BLaER1 treated with 17β-estradiol and CSF1 and Interleukin-3, amounts not matched to agents 10 nM and 100 nM (cell line): ENCODE results near the gene BCAN.

Source experiments
- H3K27ac ChIP-seq, 11 experiments: shearing (Covaris generic); formaldehyde crosslinking; 2 replicates each; pipeline ENCODE4 v1.8.1; 2022
- H3K27me3 ChIP-seq, 11 experiments: shearing (Covaris generic); formaldehyde crosslinking; 2 replicates each; pipeline ENCODE4 v1.8.1; 2022
- H3K36me3 ChIP-seq, 11 experiments: shearing (Covaris generic); formaldehyde crosslinking; 2 replicates each; pipeline ENCODE4 v1.8.1; 2022
- H3K4me1 ChIP-seq, 10 experiments: shearing (Covaris generic); formaldehyde crosslinking; 2 replicates each; pipeline ENCODE4 v1.8.1; 2022
- H3K4me2 ChIP-seq, 11 experiments: shearing (Covaris generic); formaldehyde crosslinking; 2 replicates each; pipeline ENCODE4 v1.8.1; 2022
- H3K4me3 ChIP-seq, 10 experiments: shearing (Covaris generic); formaldehyde crosslinking; 2 replicates each; pipeline ENCODE4 v1.8.1; 2022
- H3K9ac ChIP-seq, 11 experiments: shearing (Covaris generic); formaldehyde crosslinking; 2 replicates each; pipeline ENCODE4 v1.8.1; 2022
- H3K9me3 ChIP-seq, 11 experiments: shearing (Covaris generic); formaldehyde crosslinking; replicated peaks in 1 of 11; 2 replicates each; pipeline ENCODE4 v1.8.1; 2022
- H4K20me1 ChIP-seq, 11 experiments: shearing (Covaris generic); formaldehyde crosslinking; 2 replicates each; pipeline ENCODE4 v1.8.1; 2022
- Cebpa-rat ChIP-seq, 11 experiments: shearing (Covaris generic); IDR thresholded peaks; 2 replicates each; pipeline ENCODE4 v1.8.1; 2022

BCAN gene

GRCh38 chr1:156677616-156678596 is 36.0 kb downstream of the BCAN start:
- Histone ChIP-seq H3K9me3 (no peaks in the 10 kb centered on the region), H3K27me3 (peaks cover 56 to 76% (median 71%) of the 10 kb centered on the region in 11 experiments), H3K9ac (no peak overlapping the region), H3K4me1 (peaks cover 22 to 72% (median 56%) of the 10 kb centered on the region in 10 experiments), H3K27ac (no peak overlapping the region), H3K36me3 (no peaks in the 10 kb centered on the region), H3K4me3 (peak overlapping the region in 2 of 10 experiments; percentile 20 to 48; a peak in 4 of 20 replicates), H4K20me1 (peaks cover 0 to 14% (median 0%) of the 10 kb centered on the region in 11 experiments; a peak in 4 of 22 replicates), H3K4me2 (peak overlapping the region; percentile 36 to 80 (median 61))
- no peak for TF ChIP-seq Cebpa-rat (IDR thresholded peaks at IDR 0.05)

- no peak for TF ChIP-seq Cebpa-rat (IDR thresholded peaks at IDR 0.05)
- no peak overlapping the region for H3K27ac ChIP-seq
- H3K27me3 ChIP-seq: peaks cover 56 to 65% (median 64%) of the 10 kb centered on the region in 11 experiments
- H3K36me3 ChIP-seq: no peaks in the 10 kb centered on the region
- H3K9ac ChIP-seq: no peak overlapping the region
- no peaks in the 10 kb centered on the region for H3K9me3 ChIP-seq
- H4K20me1 ChIP-seq: peaks cover 0 to 16% (median 0%) of the 10 kb centered on the region in 11 experiments; a peak in 3 of 22 replicates
- H3K4me1 ChIP-seq: peaks cover 43 to 83% (median 74%) of the 10 kb centered on the region in 10 experiments
- H3K4me2 ChIP-seq: no peak overlapping the region
- no peak overlapping the region for H3K4me3 ChIP-seq
These were observed 38.1 kb downstream of the BCAN start for GRCh38 chr1:156680056-156680455.

- H4K20me1 ChIP-seq: peaks cover 0 to 14% (median 0%) of the 10 kb centered on the region in 11 experiments; a peak in 3 of 22 replicates
- TF ChIP-seq Cebpa-rat (IDR thresholded peaks at IDR 0.05): no peak
- 0 out of 22 replicates have a peak overlapping the region, but pooled peaks of 1 of the 11 experiments have one; percentile 28 for H3K9ac ChIP-seq
- no peaks in the 10 kb centered on the region for H3K9me3 ChIP-seq
- no peak overlapping the region for H3K27ac ChIP-seq
- peaks cover 46 to 52% (median 51%) of the 10 kb centered on the region in 11 experiments for H3K27me3 ChIP-seq
- peaks cover 38 to 80% (median 64%) of the 10 kb centered on the region in 10 experiments for H3K4me1 ChIP-seq
- peak overlapping the region in 10 of 11 experiments; percentile 33 to 95 (median 88); a peak in 18 of 22 replicates for H3K4me2 ChIP-seq
- no peak overlapping the region for H3K4me3 ChIP-seq
- no peaks in the 10 kb centered on the region for H3K36me3 ChIP-seq
These were observed 39.5 kb downstream of the BCAN start for GRCh38 chr1:156681196-156681960.

- Histone ChIP-seq H3K27me3 (peaks cover 37 to 43% (median 41%) of the 10 kb centered on the region in 11 experiments), H4K20me1 (peaks cover 0 to 9% (median 0%) of the 10 kb centered on the region in 11 experiments; a peak in 2 of 22 replicates)
These were observed 40.4 kb downstream of the BCAN start for GRCh38 chr1:156682166-156682890.

GRCh38 chr1:156684227-156684782 is 42.4 kb downstream of the BCAN start:
- no peak overlapping the region for H3K4me3 ChIP-seq
- H3K9ac ChIP-seq: no peak overlapping the region
- H4K20me1 ChIP-seq: peaks cover 0 to 5% (median 0%) of the 10 kb centered on the region in 11 experiments; a peak in 2 of 22 replicates
- no peaks in the 10 kb centered on the region for H3K36me3 ChIP-seq
- peak overlapping the region; percentile 41 to 95 (median 87); a peak in 21 of 22 replicates for H3K4me2 ChIP-seq
- peaks cover 34 to 71% (median 47%) of the 10 kb centered on the region in 10 experiments for H3K4me1 ChIP-seq
- 0 out of 22 replicates have a peak overlapping the region, but pooled peaks of 1 of the 11 experiments have one; percentile 18 for H3K27ac ChIP-seq
- H3K9me3 ChIP-seq: no peaks in the 10 kb centered on the region
- no peak for TF ChIP-seq Cebpa-rat (IDR thresholded peaks at IDR 0.05)
- peaks cover 17 to 23% (median 21%) of the 10 kb centered on the region in 11 experiments for H3K27me3 ChIP-seq

More at GRCh38 chr1:156682166-156682890, 40.4 kb downstream of the BCAN start:
- Histone ChIP-seq H3K4me1 (peaks cover 37 to 74% (median 55%) of the 10 kb centered on the region in 10 experiments), H3K27ac (peak overlapping the region in 5 of 11 experiments; percentile 7 to 38 (median 35); a peak in 7 of 22 replicates), H3K36me3 (no peaks in the 10 kb centered on the region), H3K9me3 (no peaks in the 10 kb centered on the region), H3K9ac (peak overlapping the region in 3 of 11 experiments; percentile 23 to 39 (median 28); a peak in 2 of 22 replicates), H3K4me3 (0 out of 20 replicates have a peak overlapping the region, but pooled peaks of 1 of the 10 experiments have one; percentile 15), H3K4me2 (peak overlapping the region; percentile 27 to 95 (median 87))
- no peak for TF ChIP-seq Cebpa-rat (IDR thresholded peaks at IDR 0.05)

GRCh38 chr1:156689035-156689952 is 47.4 kb downstream of the BCAN start:
- Histone ChIP-seq H3K9ac (peak overlapping the region in 8 of 11 experiments; percentile 1 to 64 (median 46); a peak in 9 of 22 replicates), H3K27ac (no peak overlapping the region), H3K4me1 (peaks cover 40 to 86% (median 59%) of the 10 kb centered on the region in 10 experiments), H4K20me1 (peaks cover 0 to 26% (median 0%) of the 10 kb centered on the region in 11 experiments; a peak in 7 of 22 replicates), H3K36me3 (no peaks in the 10 kb centered on the region), H3K9me3 (no peaks in the 10 kb centered on the region), H3K27me3 (peaks cover 38 to 46% (median 43%) of the 10 kb centered on the region in 11 experiments), H3K4me2 (peak overlapping the region; percentile 62 to 85 (median 77)), H3K4me3 (peak overlapping the region in 3 of 10 experiments; percentile 12 to 53 (median 27); a peak in 4 of 20 replicates)
- TF ChIP-seq Cebpa-rat (IDR thresholded peaks at IDR 0.05): no peak
